Measurements from ENCODE around the gene BNIPL.

BNIPL gene

GRCh38 chr1:151036356-151036755, at the start of gene BNIPL:
TSS of gene BNIPL (plus strand) at chr1:151036586. CDS start at chr1:151036726, 140 bp downstream.
- no peak for DNase-seq

- DNase-seq, result no peak
Measured at GRCh38 chr1:150987924-150988323, 48.5 kb upstream of the BNIPL start.

- no peak for DNase-seq
Measured at GRCh38 chr1:150992626-150993025, 43.8 kb upstream of the BNIPL start.

- no peak for DNase-seq
Measured at GRCh38 chr1:150994248-150994647, 42.1 kb upstream of the BNIPL start.

- no peak for DNase-seq
Measured at GRCh38 chr1:150995460-150995859, 40.9 kb upstream of the BNIPL start.

- peak in 1 of 2 experiments; percentile 37 for DNase-seq
Measured at GRCh38 chr1:150995896-150996295, 40.5 kb upstream of the BNIPL start.

- DNase-seq, result no peak
Measured at GRCh38 chr1:150997126-150997872, 39.1 kb upstream of the BNIPL start.

- no peak for DNase-seq
Measured at GRCh38 chr1:150997949-150998348, 38.4 kb upstream of the BNIPL start.

GRCh38 chr1:150999051-150999674, 37.2 kb upstream of the BNIPL start:
- DNase-seq, result no peak

- DNase-seq, result no peak
Measured at GRCh38 chr1:150999926-151000325, 36.5 kb upstream of the BNIPL start.

GRCh38 chr1:151000408-151000807, 36.0 kb upstream of the BNIPL start:
- no peak for DNase-seq

GRCh38 chr1:151001602-151002001, 34.8 kb upstream of the BNIPL start:
- no peak for DNase-seq

- no peak for DNase-seq
Measured at GRCh38 chr1:151002051-151002450, 34.3 kb upstream of the BNIPL start.

GRCh38 chr1:151002611-151003010, 33.8 kb upstream of the BNIPL start:
- DNase-seq, result no peak

GRCh38 chr1:151003180-151003579, 33.2 kb upstream of the BNIPL start:
- DNase-seq, result no peak

- DNase-seq, result no peak
Measured at GRCh38 chr1:151005729-151006319, 30.6 kb upstream of the BNIPL start.

GRCh38 chr1:151006327-151007052, 29.9 kb upstream of the BNIPL start, which contains the start of gene MINDY1:
TSS of gene MINDY1 (minus strand) at chr1:151006902. CDS start at chr1:151002617, 4,285 bp downstream.
- peak; percentile 66 to 80 for DNase-seq

- DNase-seq, result no peak
Measured at GRCh38 chr1:151007853-151008243, 28.5 kb upstream of the BNIPL start.

- peak; percentile 96 to 98 for DNase-seq
Measured at GRCh38 chr1:151008244-151009205, 27.9 kb upstream of the BNIPL start, which contains the start of gene PRUNE1. TSS of gene PRUNE1 (plus strand) at chr1:151008449. CDS start at chr1:151008633, 184 bp downstream.

- DNase-seq, result no peak
Measured at GRCh38 chr1:151009206-151009587, 27.2 kb upstream of the BNIPL start.

- DNase-seq, result no peak
Measured at GRCh38 chr1:151009674-151010345, 26.6 kb upstream of the BNIPL start.
